SK-N-SH (cell line): Measurements from ENCODE around the gene SETDB2. TPM values are rescaled to one million over a fixed set of nuclear protein-coding genes. Genes with fewer than 3 reads are reported as not detected.

Experiments used
- CTCF ChIA-PET: fragments of 300-600, 350-600 bp; formaldehyde crosslinking; extraction: SDS; loops from one replicate; lab custom pipeline; 2021; lab: Yijun Ruan, JAX
- POLR2A ChIA-PET: fragments of 350-600 bp; sonication (Branson Sonifier 250); formaldehyde crosslinking; extraction: SDS; loops from one replicate; lab custom pipeline; 2020; ENCODE audit warnings: antibody characterized with exemption, inconsistent platforms; lab: Yijun Ruan, JAX
- DNase-seq: peaks from one replicate; pipeline ENCODE4 v3.0.0; 2012
- H2AFZ ChIP-seq: fragments of 200-600 bp; sonication (generic); 2 replicates; pipeline ENCODE4 v1.8.1; 2016; ENCODE audit warnings: antibody characterized with exemption, mild to moderate bottlenecking, low read depth
- H3F3A ChIP-seq: fragments of 200-600 bp; sonication (generic); replicated peaks from 2 replicates; pipeline ENCODE3; 2016; ENCODE audit warnings: antibody characterized with exemption, mild to moderate bottlenecking; ENCODE audit not compliant: insufficient read depth
- H3K27ac ChIP-seq, 2 experiments: fragments of 200-500 bp in 1 of 2; fragments of 200-600 bp in 1 of 2; sonication (Bioruptor generic) in 1 of 2; sonication (generic), shearing (Covaris generic) in 1 of 2; 2 replicates each; pipeline versions ENCODE4 v1.5.1 to v1.6.1; 2014 to 2016; ENCODE audit warnings: low read depth in 2 of 2, inconsistent platforms in 1 of 2, low read length in 1 of 2, mild to moderate bottlenecking in 1 of 2, mixed read lengths in 1 of 2
- H3K27me3 ChIP-seq: fragments of 200-600 bp; sonication (generic), shearing (Covaris generic); 2 replicates; pipeline ENCODE4 v1.6.1; 2016; ENCODE audit warnings: mixed run types; ENCODE audit not compliant: insufficient read depth
- H3K36me3 ChIP-seq, 2 experiments: fragments of 200-500 bp in 1 of 2; fragments of 200-600 bp in 1 of 2; sonication (Bioruptor generic) in 1 of 2; sonication (generic) in 1 of 2; replicated peaks in 1 of 2; 2 replicates each; pipeline versions ENCODE3 to v1.5.1; 2014 to 2016; ENCODE audit warnings: low read length in 1 of 2, mild to moderate bottlenecking in 1 of 2; ENCODE audit not compliant: insufficient read depth in 2 of 2, control insufficient read depth in 1 of 2
- H3K4me1 ChIP-seq, 2 experiments: fragments of 200-500 bp in 1 of 2; fragments of 200-600 bp in 1 of 2; sonication (Bioruptor generic) in 1 of 2; sonication (generic), shearing (Covaris generic) in 1 of 2; 2 replicates each; pipeline versions ENCODE4 v1.5.1 to v1.6.1; 2014 to 2016; ENCODE audit warnings: low read depth in 1 of 2, low read length in 1 of 2, mixed run types in 1 of 2; ENCODE audit not compliant: insufficient read depth in 2 of 2, control insufficient read depth in 1 of 2
- H3K4me2 ChIP-seq: fragments of 200-600 bp; sonication (generic), shearing (Covaris generic); 2 replicates; pipeline ENCODE4 v1.6.1; 2017; ENCODE audit warnings: mixed run types
- H3K4me3 ChIP-seq, 2 experiments: fragments of 200-500 bp in 1 of 2; fragments of 200-600 bp in 1 of 2; sonication (Bioruptor generic) in 1 of 2; sonication (generic), shearing (Covaris generic) in 1 of 2; 2 replicates each; pipeline versions ENCODE4 v1.5.1 to v1.8.1; 2014 to 2016; ENCODE audit warnings: low read depth in 2 of 2, inconsistent platforms in 1 of 2, low read length in 1 of 2, mild to moderate bottlenecking in 1 of 2, mixed read lengths in 1 of 2, moderate library complexity in 1 of 2
- H3K79me2 ChIP-seq: fragments of 200-600 bp; sonication (generic); 2 replicates; pipeline ENCODE4 v1.8.1; 2017; ENCODE audit warnings: mild to moderate bottlenecking; ENCODE audit not compliant: insufficient read depth
- H3K9ac ChIP-seq: fragments of 200-600 bp; sonication (generic); 2 replicates; pipeline ENCODE4 v1.6.1; 2017; ENCODE audit warnings: mixed run types
- H3K9me2 ChIP-seq: fragments of 200-600 bp; sonication (generic); 2 replicates; pipeline ENCODE4 v1.6.1; 2017; ENCODE audit warnings: mixed run types
- H3K9me3 ChIP-seq: fragments of 200-600 bp; sonication (generic); 2 replicates; pipeline ENCODE4 v1.6.1; 2017; ENCODE audit warnings: mixed run types, mild to moderate bottlenecking, moderate library complexity
- H4K20me1 ChIP-seq: fragments of 200-600 bp; sonication (generic); 2 replicates; pipeline ENCODE4 v1.6.1; 2017; ENCODE audit warnings: mild to moderate bottlenecking, mixed run types; ENCODE audit not compliant: insufficient read depth
- EP300 ChIP-seq, 2 experiments: IDR thresholded peaks; 2 replicates each; pipeline versions ENCODE4 v1.4.0 to v1.6.1; 2012; ENCODE audit warnings: borderline replicate concordance in 1 of 2, low read depth in 1 of 2, low read length in 1 of 2
- FOSL2 ChIP-seq: IDR thresholded peaks from 2 replicates; pipeline ENCODE4 v1.4.0; 2012; ENCODE audit warnings: low read depth, mild to moderate bottlenecking, moderate library complexity, borderline replicate concordance
- GABPA ChIP-seq: IDR thresholded peaks from 2 replicates; pipeline ENCODE4 v1.4.0; 2012; ENCODE audit warnings: low read depth, mild to moderate bottlenecking
- GATA2 ChIP-seq: sonication (generic); formaldehyde crosslinking; IDR thresholded peaks from 2 replicates; pipeline ENCODE4 v1.5.0; 2020; ENCODE audit warnings: mild to moderate bottlenecking, missing genetic modification reagents
- JUND ChIP-seq: IDR thresholded peaks from 2 replicates; pipeline ENCODE4 v1.4.0; 2012
- MAX ChIP-seq: IDR thresholded peaks from 2 replicates; pipeline ENCODE4 v1.4.0; 2012; ENCODE audit warnings: low read depth
- PBX3 ChIP-seq: IDR thresholded peaks from 2 replicates; pipeline ENCODE4; 2012
- RXRA ChIP-seq: IDR thresholded peaks from 2 replicates; pipeline ENCODE4 v1.4.0; 2012; ENCODE audit warnings: low read depth, mild to moderate bottlenecking, borderline replicate concordance
- SMC3 ChIP-seq: IDR thresholded peaks from 2 replicates; pipeline ENCODE4 v1.6.1; 2012; ENCODE audit warnings: low read depth, low read length, improper control_type of control experiment
- TCF12 ChIP-seq: IDR thresholded peaks from 2 replicates; pipeline ENCODE4 v1.4.0; 2012
- TEAD4 ChIP-seq: IDR thresholded peaks from 2 replicates; pipeline ENCODE4 v1.4.0; 2012; ENCODE audit warnings: mild to moderate bottlenecking, borderline replicate concordance; ENCODE audit not compliant: insufficient read depth
- USF1 ChIP-seq: IDR thresholded peaks from 2 replicates; pipeline ENCODE4 v1.4.0; 2012; ENCODE audit warnings: low read depth, borderline replicate concordance
- ZBTB33 ChIP-seq: IDR thresholded peaks from 2 replicates; pipeline ENCODE4 v1.4.0; 2012; ENCODE audit warnings: low read depth, borderline replicate concordance
- WGBS: methylation state at CpG from one replicate; pipeline ENCODE4 v1.1.6; 2017; ENCODE audit warnings: low lambda C conversion rate; 5-methylcytosine and 5-hydroxymethylcytosine counted together
- polyA plus RNA-seq, 3 experiments: library from polyadenylated mRNA; depleted of rRNA; stranded (reverse); fragments of >200 nt; gene quantifications; 2 replicates each; pipeline ENCODE4 v1.2.3, GENCODE V29; 2012

Gene SETDB2
- polyA plus RNA-seq, 1 of the 3 experiments (the other 2 are of a cell fraction): 1.9 TPM

- no peaks in the 10 kb centered on the region for H3K9me2 ChIP-seq
- TF ChIP-seq FOSL2: no peak
- TF ChIP-seq PBX3: no peak
- no peak for TF ChIP-seq TCF12
- no peak for TF ChIP-seq SMC3
- TF ChIP-seq TEAD4: no peak
- TF ChIP-seq GABPA: no peak
- no peak for TF ChIP-seq GATA2
- no peak for TF ChIP-seq RXRA
- no peak for TF ChIP-seq USF1
- no peak for TF ChIP-seq MAX
- no peak for TF ChIP-seq ZBTB33
- no peak for TF ChIP-seq JUND
- H3K4me2 ChIP-seq: no peak overlapping the region
- H3K36me3 ChIP-seq: peaks cover 48 to 51% of the 10 kb centered on the region in 2 experiments
- no peaks in the 10 kb centered on the region for H3K27me3 ChIP-seq
- ChIA-PET CTCF (interaction anchor here (0.6 to 0.8 kb wide), 3 partner anchors 37 to 257 kb away, joined by 3 to 4 read pairs (median 3); no protein-coding TSS in a partner anchor), POLR2A (interaction anchor here (0.6 kb wide), 1 partner anchor 214 kb away, joined by 3 read pairs; no protein-coding TSS in a partner anchor)
- H2AFZ ChIP-seq: no peak overlapping the region
- no peak overlapping the region for H3K9ac ChIP-seq
- no peak overlapping the region for H3K27ac ChIP-seq
- no peak for DNase-seq
- H3K79me2 ChIP-seq: no peaks in the 10 kb centered on the region
- H3K4me3 ChIP-seq: no peak overlapping the region
- no peaks in the 10 kb centered on the region for H4K20me1 ChIP-seq
- 100% methylated on average over 2 of the region's 2 CpGs for WGBS
- no peaks in the 10 kb centered on the region for H3K4me1 ChIP-seq
- H3F3A ChIP-seq: no peaks in the 10 kb centered on the region
- H3K9me3 ChIP-seq: no peaks in the 10 kb centered on the region
Observed at GRCh38 chr13:49538404-49538803, 94.3 kb downstream of the SETDB2 start.

GRCh38 chr13:49539313-49539712 lies 95.2 kb downstream of the SETDB2 start:
- Histone ChIP-seq H3K4me2 (no peak overlapping the region), H3K9me3 (no peaks in the 10 kb centered on the region), H3K9ac (no peak overlapping the region), H4K20me1 (no peaks in the 10 kb centered on the region), H3K79me2 (no peaks in the 10 kb centered on the region), H3F3A (no peaks in the 10 kb centered on the region), H2AFZ (no peak overlapping the region), H3K36me3 (peaks cover 42 to 44% of the 10 kb centered on the region in 2 experiments), H3K9me2 (no peaks in the 10 kb centered on the region), H3K27ac (no peak overlapping the region), H3K4me3 (no peak overlapping the region), H3K4me1 (no peaks in the 10 kb centered on the region), H3K27me3 (no peaks in the 10 kb centered on the region)
- ChIA-PET CTCF (interaction anchor here (1.4 kb wide), 1 partner anchor 15 kb away, joined by 3 read pairs; no protein-coding TSS in a partner anchor), POLR2A (no interaction called here)
- 80% methylated on average over 5 of the region's 5 CpGs for WGBS
- no peak for DNase-seq
- TF ChIP-seq USF1: no peak
- TF ChIP-seq RXRA: no peak
- no peak for TF ChIP-seq EP300 (IDR thresholded peaks at IDR 0.05; ENCODE audit: borderline replicate concordance in 1 of 2, low read depth in 1 of 2, low read length in 1 of 2)
